Head of caudate nucleus (tissue), 42 donors: ENCODE results near the gene ZNF500.

Source experiments
- DNase-seq, 42 donors: peaks; one replicate each; pipeline versions ENCODE4 v3.0.0 to v3.0.0-alpha.2; 2020 to 2021; ENCODE audit warnings: mixed read lengths in 7 of 42
- intact Hi-C: fragments of 100-400 bp; cut with DNase I; formaldehyde crosslinking; loops from one replicate; pipeline ENCODE4 v1.15.0; 2022

Gene ZNF500

GRCh38 chr16:4698321-4699045 lies 68.5 kb downstream of the ZNF500 start:
- intact Hi-C loops, result loop anchor here (5.0 kb wide), 1 partner anchor 259 kb away; the partner anchor contains the start of gene SEC14L5
- no peak for DNase-seq
